Panc1 (cell line): ENCODE results near the gene TLK1. TPM values are rescaled to one million over a fixed set of nuclear protein-coding genes. Genes with fewer than 3 reads are reported as not detected.

Experiments used
- ATAC-seq: fragments of 200-7000 bp; cut with Tn5 transposase; 2 replicates; pipeline ENCODE4 v1.9.1; 2020; ENCODE audit warnings: mild to moderate bottlenecking, moderate library complexity
- BruUV-seq: library from RNA; stranded (reverse); fragments of 400-500 nt; replicated peaks from 2 replicates; lab custom pipeline; 2021; lab: Mats Ljungman, UMichigan
- CTCF ChIA-PET: fragments of 300-600 bp; sonication (Branson Sonifier 250); formaldehyde crosslinking; loops from one replicate; lab custom pipeline; 2022; ENCODE audit warnings: antibody characterized with exemption; lab: Charles Lee
- POLR2A ChIA-PET: fragments of 300-600 bp; sonication (Branson Sonifier 250); formaldehyde crosslinking; loops from one replicate; lab custom pipeline; 2022; ENCODE audit warnings: antibody characterized with exemption; lab: Charles Lee
- DNase-seq: peaks from one replicate; pipeline ENCODE4 v3.0.0-alpha.2; 2010; ENCODE audit warnings: low read depth, low spot score
- H3K27ac ChIP-seq: 2 replicates; pipeline ENCODE4 v1.5.1; 2011; ENCODE audit warnings: mild to moderate bottlenecking, low read length, inconsistent platforms
- H3K27me3 ChIP-seq: fragments of 200-500 bp; sonication (Bioruptor generic); 2 replicates; pipeline ENCODE4 v1.6.0; 2014; ENCODE audit warnings: low read length, inconsistent platforms; ENCODE audit not compliant: control insufficient read depth, insufficient read depth
- H3K36me3 ChIP-seq: fragments of 200-500 bp; sonication (Bioruptor generic); 2 replicates; pipeline ENCODE4 v1.5.1; 2014; ENCODE audit warnings: inconsistent platforms, mild to moderate bottlenecking, low read length, moderate library complexity; ENCODE audit not compliant: control insufficient read depth, insufficient read depth
- H3K4me1 ChIP-seq: 2 replicates; pipeline ENCODE4 v1.5.1; 2011; ENCODE audit warnings: inconsistent platforms, mild to moderate bottlenecking, low read length, moderate library complexity; ENCODE audit not compliant: control insufficient read depth, insufficient read depth
- H3K4me3 ChIP-seq, 2 experiments: 2 replicates each; pipeline ENCODE4 v1.5.1; 2011 to 2012; ENCODE audit warnings: low read depth in 2 of 2, low read length in 2 of 2, mild to moderate bottlenecking in 2 of 2, inconsistent platforms in 1 of 2, moderate library complexity in 1 of 2
- H3K9me3 ChIP-seq: fragments of 200-500 bp; sonication (Bioruptor generic); 2 replicates; pipeline ENCODE4 v1.5.1; 2014; ENCODE audit warnings: low read depth, mild to moderate bottlenecking, inconsistent platforms, low read length, moderate library complexity; ENCODE audit not compliant: control insufficient read depth, insufficient read depth
- POLR2AphosphoS5 ChIP-seq: IDR thresholded peaks from 2 replicates; pipeline ENCODE4 v1.6.1; 2012; ENCODE audit warnings: mild to moderate bottlenecking, low read depth, low read length, moderate library complexity
- SIN3A ChIP-seq: IDR thresholded peaks from 2 replicates; pipeline ENCODE4 v1.6.1; 2012; ENCODE audit warnings: low read depth, mild to moderate bottlenecking, low read length, moderate library complexity, borderline replicate concordance; ENCODE audit not compliant: insufficient read depth
- TCF7L2 ChIP-seq: IDR thresholded peaks from 2 replicates; pipeline ENCODE4 v1.6.1; 2011; ENCODE audit warnings: mild to moderate bottlenecking, low read depth, low read length, inconsistent platforms
- in situ Hi-C: cut with HindIII; loops from 2 replicates; pipeline ENCODE4 v1.10.0; 2016; ENCODE audit warnings: low sequenced_read_pairs, low pct_unique_long_range_greater_than_20kb
- intact Hi-C: fragments of 100-400 bp; cut with micrococcal nuclease; formaldehyde crosslinking; loops from one replicate; pipeline ENCODE4 v1.10.0; 2022; ENCODE audit not compliant: unreplicated experiment
- total RNA-seq: library from RNA; stranded (reverse); gene quantifications from one replicate; pipeline ENCODE4 v1.2.1, GENCODE V29; 2021; ENCODE audit not compliant: unreplicated experiment
- TF ChIP-seq, protein P1 (sequence below), 2 experiments: IDR thresholded peaks; 2 replicates each; pipeline ENCODE4 v1.6.1; 2011 to 2012; ENCODE audit warnings: low read depth in 2 of 2, control low read depth in 1 of 2, low read length in 1 of 2, mild to moderate bottlenecking in 1 of 2, moderate library complexity in 1 of 2; ENCODE audit not compliant: insufficient read depth in 1 of 2
- TF ChIP-seq, protein P2 (sequence below): fragments of 450-650 bp; IDR thresholded peaks from 2 replicates; pipeline ENCODE4 v1.5.1; 2017; ENCODE audit warnings: mild to moderate bottlenecking

Gene TLK1
- total RNA-seq, 1 experiment from 2014 or later = 92.9 TPM

DNA sequence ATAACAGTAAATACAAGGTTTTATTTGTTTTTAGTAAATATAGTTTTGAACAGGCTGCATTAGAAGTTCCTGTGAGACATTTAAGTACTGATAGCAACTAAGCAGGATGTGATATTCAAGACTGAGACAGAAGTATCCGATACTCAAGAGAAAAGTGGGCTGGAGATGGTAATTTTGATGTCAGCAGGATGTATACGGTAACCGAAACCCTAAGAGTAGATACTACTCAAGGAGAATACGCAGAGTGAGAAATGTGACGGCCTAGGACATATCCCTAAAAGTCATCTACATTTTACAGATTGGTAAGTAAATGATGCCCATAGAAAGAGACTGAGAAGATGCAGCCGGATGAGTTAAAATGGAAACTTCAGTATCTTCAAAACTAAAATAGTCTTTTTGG is 116.3 kb downstream of the TLK1 start:
- peaks cover 39% of the 10 kb centered on the region for H3K36me3 ChIP-seq
- ATAC-seq = no peak

DNA sequence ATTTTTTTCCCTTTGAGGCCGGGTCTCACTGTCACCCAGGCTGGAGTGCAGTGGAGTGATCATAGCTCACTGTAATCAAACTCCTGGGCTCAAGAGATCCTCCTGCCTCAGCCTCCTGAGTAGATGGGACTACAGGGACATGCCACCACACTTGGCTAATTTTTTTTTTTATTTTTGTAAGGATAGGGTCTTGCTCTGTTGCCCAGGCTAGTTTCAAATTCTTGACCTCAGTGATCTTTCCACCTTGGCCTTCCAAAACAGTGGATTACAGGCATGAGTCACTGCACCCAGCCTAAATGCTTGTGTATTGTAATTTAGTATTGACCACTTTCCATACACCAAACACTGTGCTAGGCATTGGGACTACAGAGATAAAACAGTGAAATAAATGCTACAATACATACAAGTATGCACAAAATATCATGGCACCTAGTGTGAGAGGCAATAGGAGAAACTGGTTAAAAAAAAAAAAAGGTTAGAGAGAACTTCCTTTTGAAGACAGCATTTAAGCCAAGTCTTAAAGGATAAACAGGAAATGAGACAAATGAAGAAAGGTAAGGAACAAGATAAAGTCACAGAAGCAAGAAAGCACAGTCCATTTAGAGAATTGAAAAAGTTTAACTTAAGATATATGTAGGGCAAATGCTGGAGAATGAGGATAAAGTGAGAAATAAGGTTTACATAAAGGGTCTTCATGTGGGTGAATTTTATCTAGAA is 118.3 kb downstream of the TLK1 start:
- ChIA-PET POLR2A (no interaction called here), CTCF (no interaction called here)
- in situ Hi-C loops = no loop called here
- Histone ChIP-seq H3K27ac (no peak overlapping the region), H3K4me3 (no peak overlapping the region), H3K9me3 (no peaks in the 10 kb centered on the region), H3K36me3 (peaks cover 42% of the 10 kb centered on the region), H3K4me1 (no peaks in the 10 kb centered on the region), H3K27me3 (no peaks in the 10 kb centered on the region)
- TF ChIP-seq, protein P1, sequence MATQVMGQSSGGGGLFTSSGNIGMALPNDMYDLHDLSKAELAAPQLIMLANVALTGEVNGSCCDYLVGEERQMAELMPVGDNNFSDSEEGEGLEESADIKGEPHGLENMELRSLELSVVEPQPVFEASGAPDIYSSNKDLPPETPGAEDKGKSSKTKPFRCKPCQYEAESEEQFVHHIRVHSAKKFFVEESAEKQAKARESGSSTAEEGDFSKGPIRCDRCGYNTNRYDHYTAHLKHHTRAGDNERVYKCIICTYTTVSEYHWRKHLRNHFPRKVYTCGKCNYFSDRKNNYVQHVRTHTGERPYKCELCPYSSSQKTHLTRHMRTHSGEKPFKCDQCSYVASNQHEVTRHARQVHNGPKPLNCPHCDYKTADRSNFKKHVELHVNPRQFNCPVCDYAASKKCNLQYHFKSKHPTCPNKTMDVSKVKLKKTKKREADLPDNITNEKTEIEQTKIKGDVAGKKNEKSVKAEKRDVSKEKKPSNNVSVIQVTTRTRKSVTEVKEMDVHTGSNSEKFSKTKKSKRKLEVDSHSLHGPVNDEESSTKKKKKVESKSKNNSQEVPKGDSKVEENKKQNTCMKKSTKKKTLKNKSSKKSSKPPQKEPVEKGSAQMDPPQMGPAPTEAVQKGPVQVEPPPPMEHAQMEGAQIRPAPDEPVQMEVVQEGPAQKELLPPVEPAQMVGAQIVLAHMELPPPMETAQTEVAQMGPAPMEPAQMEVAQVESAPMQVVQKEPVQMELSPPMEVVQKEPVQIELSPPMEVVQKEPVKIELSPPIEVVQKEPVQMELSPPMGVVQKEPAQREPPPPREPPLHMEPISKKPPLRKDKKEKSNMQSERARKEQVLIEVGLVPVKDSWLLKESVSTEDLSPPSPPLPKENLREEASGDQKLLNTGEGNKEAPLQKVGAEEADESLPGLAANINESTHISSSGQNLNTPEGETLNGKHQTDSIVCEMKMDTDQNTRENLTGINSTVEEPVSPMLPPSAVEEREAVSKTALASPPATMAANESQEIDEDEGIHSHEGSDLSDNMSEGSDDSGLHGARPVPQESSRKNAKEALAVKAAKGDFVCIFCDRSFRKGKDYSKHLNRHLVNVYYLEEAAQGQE (IDR thresholded peaks at IDR 0.05; ENCODE audit: insufficient read depth in 1 of 2, low read depth in 2 of 2, low read length in 1 of 2) = no peak
- TF ChIP-seq SIN3A = no peak
- no peak for TF ChIP-seq POLR2AphosphoS5
- TF ChIP-seq, protein P2, sequence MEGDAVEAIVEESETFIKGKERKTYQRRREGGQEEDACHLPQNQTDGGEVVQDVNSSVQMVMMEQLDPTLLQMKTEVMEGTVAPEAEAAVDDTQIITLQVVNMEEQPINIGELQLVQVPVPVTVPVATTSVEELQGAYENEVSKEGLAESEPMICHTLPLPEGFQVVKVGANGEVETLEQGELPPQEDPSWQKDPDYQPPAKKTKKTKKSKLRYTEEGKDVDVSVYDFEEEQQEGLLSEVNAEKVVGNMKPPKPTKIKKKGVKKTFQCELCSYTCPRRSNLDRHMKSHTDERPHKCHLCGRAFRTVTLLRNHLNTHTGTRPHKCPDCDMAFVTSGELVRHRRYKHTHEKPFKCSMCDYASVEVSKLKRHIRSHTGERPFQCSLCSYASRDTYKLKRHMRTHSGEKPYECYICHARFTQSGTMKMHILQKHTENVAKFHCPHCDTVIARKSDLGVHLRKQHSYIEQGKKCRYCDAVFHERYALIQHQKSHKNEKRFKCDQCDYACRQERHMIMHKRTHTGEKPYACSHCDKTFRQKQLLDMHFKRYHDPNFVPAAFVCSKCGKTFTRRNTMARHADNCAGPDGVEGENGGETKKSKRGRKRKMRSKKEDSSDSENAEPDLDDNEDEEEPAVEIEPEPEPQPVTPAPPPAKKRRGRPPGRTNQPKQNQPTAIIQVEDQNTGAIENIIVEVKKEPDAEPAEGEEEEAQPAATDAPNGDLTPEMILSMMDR = no peak
- TF ChIP-seq TCF7L2 = no peak
- DNase-seq (no peak), ATAC-seq (no peak)
- intact Hi-C loops = no loop called here
- BruUV-seq = no TSS peak

More for the DNA sequence above, 116.3 kb downstream of the TLK1 start:
- H3K4me1 ChIP-seq = no peaks in the 10 kb centered on the region
- no TSS peak for BruUV-seq
- TF ChIP-seq TCF7L2 (no peak), POLR2AphosphoS5 (no peak), SIN3A (no peak)
- TF ChIP-seq, protein P2 = no peak
- TF ChIP-seq, protein P1 (IDR thresholded peaks at IDR 0.05; ENCODE audit: insufficient read depth in 1 of 2, low read depth in 2 of 2, low read length in 1 of 2) = no peak
- H3K9me3 ChIP-seq = no peaks in the 10 kb centered on the region
- in situ Hi-C loops = no loop called here
- intact Hi-C loops = no loop called here
- ChIA-PET CTCF (interaction anchor here (0.6 kb wide), 1 partner anchor 934 kb away, joined by 3 read pairs; no protein-coding TSS in a partner anchor), POLR2A (no interaction called here)
- no peak for DNase-seq
- H3K4me3 ChIP-seq = no peak overlapping the region
- no peaks in the 10 kb centered on the region for H3K27me3 ChIP-seq
- H3K27ac ChIP-seq = no peak overlapping the region
